Measurements from ENCODE around the gene AHI1. TPM values are rescaled to one million over a fixed set of nuclear protein-coding genes. Genes with fewer than 3 reads are reported as not detected.

The AHI1 gene
- polyA plus RNA-seq, 1 of the 3 experiments (the other 2 are of a cell fraction), result 7.3 TPM

- no peak for TF ChIP-seq USF2 (IDR thresholded peaks at IDR 0.05; ENCODE audit: borderline replicate concordance, low read depth, low read length)
Observed at GRCh38 chr6:135426833-135427232, 70.7 kb downstream of the AHI1 start (continued).

- H3K27ac ChIP-seq (ENCODE audit: low read depth in 2 of 2, low read length in 1 of 2), result no peak overlapping the region
- H3K9me3 ChIP-seq, result no peaks in the 10 kb centered on the region
- H4K20me1 ChIP-seq (ENCODE audit: insufficient read depth), result no peaks in the 10 kb centered on the region
- WGBS (ENCODE audit: low lambda C conversion rate), result 97% methylated on average over 1 of the region's 1 CpG
- no peak for DNase-seq
- no peak overlapping the region for H3K9ac ChIP-seq
- peaks cover 10 to 11% of the 10 kb centered on the region in 2 experiments for H3K36me3 ChIP-seq (replicated peaks in 1 of 2; ENCODE audit: control insufficient read depth in 1 of 2, insufficient read depth in 2 of 2, low read length in 1 of 2)
- no peak overlapping the region for H2AFZ ChIP-seq (ENCODE audit: low read depth)
- POLR2A ChIA-PET, result no interaction called here
- TF ChIP-seq ZBTB33 (IDR thresholded peaks at IDR 0.05; ENCODE audit: borderline replicate concordance, low read depth) (no peak), CTCF (IDR thresholded peaks at IDR 0.05) (no peak), MXI1 (IDR thresholded peaks at IDR 0.05; ENCODE audit: low read depth, low read length) (no peak), RAD21 (IDR thresholded peaks at IDR 0.05; ENCODE audit: low read length) (no peak), USF1 (IDR thresholded peaks at IDR 0.05; ENCODE audit: borderline replicate concordance, low read depth) (no peak), MAX (IDR thresholded peaks at IDR 0.05; ENCODE audit: low read depth) (no peak), SIN3A (IDR thresholded peaks at IDR 0.05; ENCODE audit: borderline replicate concordance, low read depth, low read length) (no peak), TCF12 (IDR thresholded peaks at IDR 0.05) (no peak), ELF1 (IDR thresholded peaks at IDR 0.05) (no peak), MEF2A (IDR thresholded peaks at IDR 0.05; ENCODE audit: borderline replicate concordance, low read depth) (no peak), PBX3 (IDR thresholded peaks at IDR 0.05) (no peak), EZH2phosphoT487 (IDR thresholded peaks at IDR 0.05; ENCODE audit: borderline replicate concordance, low read depth) (no peak), RFX5 (IDR thresholded peaks at IDR 0.05; ENCODE audit: low read length) (no peak), FOXM1 (IDR thresholded peaks at IDR 0.05; ENCODE audit: low read depth) (no peak), RCOR1 (IDR thresholded peaks at IDR 0.05; ENCODE audit: low read length) (no peak)
- H3K4me1 ChIP-seq (ENCODE audit: control insufficient read depth in 1 of 2, insufficient read depth in 2 of 2, low read depth in 1 of 2, low read length in 1 of 2), result no peaks in the 10 kb centered on the region
- H3K4me2 ChIP-seq, result no peak overlapping the region
- no peaks in the 10 kb centered on the region for H3K9me2 ChIP-seq
- H3K27me3 ChIP-seq (ENCODE audit: insufficient read depth), result no peaks in the 10 kb centered on the region
- H3K4me3 ChIP-seq (ENCODE audit: low read depth in 2 of 2, low read length in 1 of 2), result no peak overlapping the region
- no peaks in the 10 kb centered on the region for H3K79me2 ChIP-seq (ENCODE audit: insufficient read depth)
- H3F3A ChIP-seq (replicated peaks; ENCODE audit: insufficient read depth), result peaks cover 2% of the 10 kb centered on the region
- CTCF ChIA-PET, result interaction anchor here (0.6 to 5.5 kb wide), 17 partner anchors 10 to 542 kb away, joined by 3 to 36 read pairs (median 3); no protein-coding TSS in a partner anchor
Observed at GRCh38 chr6:135424385-135424784, 73.2 kb downstream of the AHI1 start.
